IPS DF 6.9 (cell line): ENCODE results near the gene SMARCB1.

Experiments used
- DNase-seq: peaks from one replicate; pipeline ENCODE4 v3.0.0-alpha.2; 2013; ENCODE audit warnings: low read depth, low spot score
- H3K27ac ChIP-seq: one replicate; pipeline ENCODE4 v1.5.1; 2013; ENCODE audit warnings: low read length, control low read depth
- H3K27me3 ChIP-seq: 2 replicates; pipeline ENCODE4 v1.6.1; 2013; ENCODE audit warnings: mild to moderate bottlenecking, low read length; ENCODE audit not compliant: control insufficient read depth, insufficient read depth
- H3K36me3 ChIP-seq: 2 replicates; pipeline ENCODE4 v1.6.1; 2013; ENCODE audit warnings: low read length; ENCODE audit not compliant: control insufficient read depth, insufficient read depth
- H3K4me1 ChIP-seq: 2 replicates; pipeline ENCODE4 v1.6.1; 2013; ENCODE audit warnings: low read length; ENCODE audit not compliant: control insufficient read depth, insufficient read depth
- H3K4me3 ChIP-seq: 2 replicates; pipeline ENCODE4 v1.5.1; 2013; ENCODE audit warnings: mild to moderate bottlenecking, low read length
- H3K9me3 ChIP-seq: 2 replicates; pipeline ENCODE4 v1.6.1; 2013; ENCODE audit warnings: low read length, inconsistent platforms; ENCODE audit not compliant: control insufficient read depth, insufficient read depth
- WGBS: extraction: QIAGEN DNeasy Blood & Tissue Kit; methylation state at CpG from one replicate; pipeline ENCODE4 v1.1.7; 2013; ENCODE audit warnings: mixed read lengths, missing lambda C conversion rate; ENCODE audit not compliant: insufficient read length, insufficient coverage; 5-methylcytosine and 5-hydroxymethylcytosine counted together

The SMARCB1 gene

DNA sequence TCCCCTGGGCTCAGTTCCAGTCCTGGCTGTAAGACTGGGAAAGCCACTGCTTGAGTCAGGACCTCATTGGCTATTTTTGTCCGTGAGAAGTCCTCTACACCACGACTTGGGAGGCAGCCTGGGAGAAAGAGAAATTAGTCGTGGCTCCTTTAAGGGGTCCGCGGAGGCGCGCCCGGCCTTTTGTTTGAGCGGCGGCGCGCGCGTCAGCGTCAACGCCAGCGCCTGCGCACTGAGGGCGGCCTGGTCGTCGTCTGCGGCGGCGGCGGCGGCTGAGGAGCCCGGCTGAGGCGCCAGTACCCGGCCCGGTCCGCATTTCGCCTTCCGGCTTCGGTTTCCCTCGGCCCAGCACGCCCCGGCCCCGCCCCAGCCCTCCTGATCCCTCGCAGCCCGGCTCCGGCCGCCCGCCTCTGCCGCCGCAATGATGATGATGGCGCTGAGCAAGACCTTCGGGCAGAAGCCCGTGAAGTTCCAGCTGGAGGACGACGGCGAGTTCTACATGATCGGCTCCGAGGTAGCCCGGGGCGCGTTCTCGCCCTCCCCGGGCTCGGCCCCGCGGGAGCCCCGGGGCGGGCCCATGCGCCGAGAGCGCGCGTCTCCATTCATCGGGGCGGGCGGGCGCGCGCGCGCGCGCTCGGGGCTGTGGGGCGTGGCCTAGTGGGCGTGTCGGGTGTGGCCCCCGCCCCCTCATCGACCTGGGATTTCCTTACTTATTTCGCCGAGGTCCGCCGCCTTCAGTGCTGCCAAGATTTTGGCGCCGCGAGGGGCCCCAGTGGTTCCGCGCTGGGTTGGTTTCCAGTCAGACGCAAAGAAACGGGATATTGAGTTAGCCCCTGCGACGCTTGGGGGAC is at the start of gene SMARCB1:
TSS of gene SMARCB1 (plus strand) at position 215 of the 848 bp plus-strand sequence. CDS start at position 419, 204 bp downstream.
- DNase-seq = no peak
- Histone ChIP-seq H3K4me3 (peak within 1 kb of the TSS; percentile 86; the same call in 1 of the 2 replicates), H3K27ac (no peak within 1 kb of the TSS), H3K27me3 (no peaks in the 10 kb centered on the region), H3K36me3 (peaks cover under 1% of the 10 kb centered on the region; the same call in 1 of the 2 replicates), H3K9me3 (no peaks in the 10 kb centered on the region), H3K4me1 (no peaks in the 10 kb centered on the region; the same call in 1 of the 2 replicates)
- WGBS = no CpG with 5 or more reads among the region's 97 CpGs

GRCh38 chr22:23737696-23738095 is 49.1 kb upstream of the SMARCB1 start:
- Histone ChIP-seq H3K36me3 (no peaks in the 10 kb centered on the region), H3K4me1 (no peaks in the 10 kb centered on the region), H3K27ac (no peak overlapping the region), H3K9me3 (no peaks in the 10 kb centered on the region), H3K4me3 (no peak overlapping the region), H3K27me3 (no peaks in the 10 kb centered on the region)
- no peak for DNase-seq

DNA sequence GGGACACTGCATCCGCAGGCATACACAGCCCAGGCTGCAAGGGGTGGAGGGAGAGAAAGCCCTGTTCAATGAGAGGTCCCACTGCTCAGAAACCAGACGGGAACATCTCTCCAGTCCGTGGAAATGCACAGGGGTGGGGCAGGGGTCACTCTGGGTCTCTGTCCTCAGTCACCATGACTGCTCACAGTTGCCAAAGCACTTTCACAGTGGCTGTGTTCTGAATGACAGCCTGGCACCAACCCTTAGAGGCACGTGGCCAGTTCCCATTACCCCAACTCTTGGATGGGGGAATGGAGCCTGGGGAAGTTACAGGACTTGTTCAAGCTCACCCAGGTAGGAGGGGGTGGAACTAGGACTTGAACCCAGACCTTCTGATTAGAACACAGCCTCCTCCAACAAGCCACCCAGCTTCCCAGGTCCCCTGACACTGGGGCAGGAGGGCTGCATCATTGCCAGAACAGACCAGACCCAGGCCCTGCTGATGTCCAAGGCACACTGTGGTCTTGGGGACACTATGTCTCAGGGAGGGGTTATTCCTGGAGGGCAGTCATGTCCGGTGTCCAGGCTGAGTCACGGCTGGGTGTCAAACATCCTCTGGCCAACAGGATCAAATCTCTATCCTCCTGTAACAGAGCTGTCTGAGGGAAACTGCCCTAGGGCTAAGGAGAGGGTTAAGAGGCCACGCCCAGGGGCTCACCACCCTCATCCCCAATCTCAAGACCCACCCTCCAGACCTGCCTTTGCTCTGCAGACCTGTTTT is 44.1 kb upstream of the SMARCB1 start:
- Histone ChIP-seq H3K4me3 (no peak overlapping the region), H3K36me3 (peaks cover 6% of the 10 kb centered on the region; the same call in 1 of the 2 replicates), H3K27ac (no peak overlapping the region), H3K9me3 (no peaks in the 10 kb centered on the region), H3K27me3 (no peaks in the 10 kb centered on the region), H3K4me1 (no peaks in the 10 kb centered on the region; the same call in 1 of the 2 replicates)
- WGBS = no CpG with 5 or more reads among the region's 7 CpGs
- no peak for DNase-seq

DNA sequence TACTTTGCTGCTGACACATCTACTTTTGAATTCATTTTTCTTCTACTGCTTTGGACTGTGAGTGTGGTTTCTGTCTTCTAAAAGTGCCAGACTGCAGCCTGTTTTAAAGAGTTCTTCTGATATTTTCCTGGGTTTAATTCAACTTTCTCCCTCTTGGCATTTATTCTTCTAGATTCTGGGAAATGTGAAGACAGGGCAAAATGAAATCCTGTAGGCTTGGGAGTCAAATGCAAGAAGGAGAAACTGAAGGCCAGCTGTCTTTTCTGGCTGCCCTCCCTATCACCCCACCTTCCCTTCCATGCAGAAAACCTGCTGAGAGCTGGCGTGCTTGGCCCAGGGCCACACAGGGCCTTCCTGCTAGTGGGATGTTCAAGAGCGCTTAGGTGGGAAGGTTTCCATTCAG is 43.5 kb upstream of the SMARCB1 start:
- Histone ChIP-seq H3K4me1 (no peaks in the 10 kb centered on the region; the same call in 1 of the 2 replicates), H3K27me3 (no peaks in the 10 kb centered on the region), H3K36me3 (peaks cover 6% of the 10 kb centered on the region; the same call in 1 of the 2 replicates), H3K4me3 (no peak overlapping the region), H3K27ac (no peak overlapping the region), H3K9me3 (no peaks in the 10 kb centered on the region)
- DNase-seq = no peak
- WGBS = no CpG with 5 or more reads among the region's 2 CpGs

DNA sequence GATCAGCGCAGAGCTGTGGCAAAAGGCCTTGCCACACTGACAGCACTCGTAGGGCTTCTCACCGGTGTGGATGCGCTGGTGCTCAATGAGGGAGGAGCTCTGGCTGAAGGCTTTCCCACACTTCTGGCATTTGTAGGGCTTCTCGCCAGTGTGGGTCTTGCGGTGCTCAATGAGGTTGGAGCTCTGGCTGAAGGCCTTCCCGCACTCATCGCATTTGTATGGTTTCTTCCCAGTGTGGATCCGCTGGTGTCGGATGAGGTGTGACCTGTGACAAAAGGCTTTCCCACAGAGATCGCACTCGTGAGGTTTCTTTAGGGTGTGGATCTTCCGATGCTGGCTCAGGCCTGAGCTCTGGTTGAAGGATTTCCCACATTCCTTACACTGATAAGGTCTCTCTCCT is 42.8 kb upstream of the SMARCB1 start:
- DNase-seq = no peak
- H3K36me3 ChIP-seq = peaks cover 6% of the 10 kb centered on the region; the same call in 1 of the 2 replicates
- H3K9me3 ChIP-seq = no peaks in the 10 kb centered on the region
- no CpG with 5 or more reads among the region's 13 CpGs for WGBS
- no peak overlapping the region for H3K27ac ChIP-seq
- H3K27me3 ChIP-seq = no peaks in the 10 kb centered on the region
- no peaks in the 10 kb centered on the region; the same call in 1 of the 2 replicates for H3K4me1 ChIP-seq
- H3K4me3 ChIP-seq = no peak overlapping the region

DNA sequence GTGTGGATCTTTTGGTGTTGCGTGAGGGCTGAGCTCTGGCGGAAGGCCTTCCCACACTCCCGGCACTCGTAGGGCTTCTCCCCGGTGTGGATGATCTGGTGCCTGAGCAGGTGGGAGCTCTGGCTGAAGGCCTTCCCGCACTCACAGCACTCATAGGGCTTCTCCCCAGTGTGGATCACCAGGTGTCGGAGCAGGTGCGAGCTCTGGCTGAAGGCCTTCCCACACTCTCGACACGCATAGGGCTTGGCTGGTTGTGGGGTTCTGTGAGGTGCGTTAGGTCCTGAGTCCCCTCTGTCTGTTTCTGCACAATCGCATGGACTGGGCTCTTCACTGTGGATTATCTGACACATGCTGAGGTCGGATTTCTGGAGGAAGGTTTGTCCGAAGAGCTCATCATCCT is 42.3 kb upstream of the SMARCB1 start:
- H3K27ac ChIP-seq = no peak overlapping the region
- no peaks in the 10 kb centered on the region for H3K27me3 ChIP-seq
- H3K9me3 ChIP-seq = no peaks in the 10 kb centered on the region
- H3K36me3 ChIP-seq = peaks cover 6% of the 10 kb centered on the region; the same call in 1 of the 2 replicates
- WGBS = no CpG with 5 or more reads among the region's 14 CpGs
- H3K4me3 ChIP-seq = no peak overlapping the region
- no peaks in the 10 kb centered on the region; the same call in 1 of the 2 replicates for H3K4me1 ChIP-seq
- no peak for DNase-seq

DNA sequence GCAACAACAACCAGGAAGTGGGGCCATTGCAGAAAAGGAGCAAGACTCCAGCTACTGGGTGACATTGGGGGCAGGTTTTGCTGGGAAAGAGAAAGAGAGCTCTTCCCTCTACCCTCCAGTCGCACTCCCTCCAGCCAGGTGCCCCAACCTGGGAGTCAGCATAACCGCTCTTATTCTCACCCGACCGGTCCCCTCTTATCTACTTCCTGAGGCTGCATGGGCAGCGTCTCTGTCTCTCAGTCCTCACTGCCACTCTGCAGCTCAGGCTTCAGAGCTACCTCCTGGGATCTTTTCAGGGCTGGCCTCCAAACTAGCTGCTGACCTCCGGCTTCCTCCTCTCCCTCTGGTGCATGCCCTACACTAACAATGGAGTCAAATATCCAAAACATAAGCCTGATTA is 41.0 kb upstream of the SMARCB1 start:
- WGBS = no CpG with 5 or more reads among the region's 6 CpGs
- DNase-seq = no peak
- H3K36me3 ChIP-seq = peaks cover 6% of the 10 kb centered on the region; the same call in 1 of the 2 replicates
- H3K4me1 ChIP-seq = no peaks in the 10 kb centered on the region; the same call in 1 of the 2 replicates
- H3K27ac ChIP-seq = no peak overlapping the region
- no peaks in the 10 kb centered on the region for H3K27me3 ChIP-seq
- H3K4me3 ChIP-seq = no peak overlapping the region
- H3K9me3 ChIP-seq = no peaks in the 10 kb centered on the region

DNA sequence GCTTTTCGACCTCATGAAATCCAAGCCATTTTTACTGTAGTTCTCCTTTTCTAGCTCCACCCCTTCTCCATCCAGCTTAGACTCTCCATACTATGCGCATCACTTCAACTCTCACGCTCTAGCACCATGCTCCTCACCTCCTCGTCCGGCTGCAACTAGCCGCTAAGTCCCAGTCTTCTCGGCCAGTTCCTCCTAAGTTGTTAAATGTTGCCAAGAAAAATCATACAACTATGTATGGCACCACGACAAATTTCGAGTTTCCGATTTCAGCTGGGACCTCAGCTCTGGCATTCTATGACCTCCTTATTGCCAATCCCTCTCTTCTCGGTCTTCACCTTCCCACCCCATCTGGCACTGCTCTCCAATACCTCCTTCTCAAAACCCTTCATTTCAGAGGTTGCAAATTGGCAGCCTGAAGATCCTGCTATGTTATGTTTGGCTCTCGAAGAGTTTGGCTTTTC is 36.9 kb upstream of the SMARCB1 start:
- no peaks in the 10 kb centered on the region; the same call in 1 of the 2 replicates for H3K36me3 ChIP-seq

DNA sequence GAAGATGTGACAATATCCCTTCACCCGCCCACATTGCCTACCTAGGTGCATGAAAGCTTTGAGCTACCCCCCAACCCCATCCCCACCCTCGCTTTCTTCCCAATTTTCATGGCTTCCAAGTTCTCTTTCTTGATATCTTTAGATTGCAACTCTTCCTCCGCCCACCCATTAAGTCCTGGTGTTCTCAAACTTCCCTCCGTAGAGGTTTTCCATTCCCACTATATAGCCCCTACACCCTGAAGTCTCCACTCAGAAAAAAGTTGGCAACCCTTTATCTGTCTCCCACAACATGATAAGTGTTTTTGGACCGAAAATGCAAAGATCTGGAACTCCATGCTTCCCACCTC is 36.4 kb upstream of the SMARCB1 start:
- Histone ChIP-seq H3K4me3 (peak overlapping the region; percentile 88; the same call in 1 of the 2 replicates), H3K4me1 (no peaks in the 10 kb centered on the region), H3K9me3 (no peaks in the 10 kb centered on the region), H3K36me3 (no peaks in the 10 kb centered on the region), H3K27ac (no peak overlapping the region), H3K27me3 (no peaks in the 10 kb centered on the region)
- no CpG with 5 or more reads among the region's 5 CpGs for WGBS
- DNase-seq = no peak

More for the DNA sequence above, 36.9 kb upstream of the SMARCB1 start:
- no peak for DNase-seq
- no peaks in the 10 kb centered on the region for H3K9me3 ChIP-seq
- no peaks in the 10 kb centered on the region for H3K27me3 ChIP-seq
- no peaks in the 10 kb centered on the region for H3K4me1 ChIP-seq
- WGBS = no CpG with 5 or more reads among the region's 12 CpGs
- H3K27ac ChIP-seq = no peak overlapping the region
- H3K4me3 ChIP-seq = no peak overlapping the region

DNA sequence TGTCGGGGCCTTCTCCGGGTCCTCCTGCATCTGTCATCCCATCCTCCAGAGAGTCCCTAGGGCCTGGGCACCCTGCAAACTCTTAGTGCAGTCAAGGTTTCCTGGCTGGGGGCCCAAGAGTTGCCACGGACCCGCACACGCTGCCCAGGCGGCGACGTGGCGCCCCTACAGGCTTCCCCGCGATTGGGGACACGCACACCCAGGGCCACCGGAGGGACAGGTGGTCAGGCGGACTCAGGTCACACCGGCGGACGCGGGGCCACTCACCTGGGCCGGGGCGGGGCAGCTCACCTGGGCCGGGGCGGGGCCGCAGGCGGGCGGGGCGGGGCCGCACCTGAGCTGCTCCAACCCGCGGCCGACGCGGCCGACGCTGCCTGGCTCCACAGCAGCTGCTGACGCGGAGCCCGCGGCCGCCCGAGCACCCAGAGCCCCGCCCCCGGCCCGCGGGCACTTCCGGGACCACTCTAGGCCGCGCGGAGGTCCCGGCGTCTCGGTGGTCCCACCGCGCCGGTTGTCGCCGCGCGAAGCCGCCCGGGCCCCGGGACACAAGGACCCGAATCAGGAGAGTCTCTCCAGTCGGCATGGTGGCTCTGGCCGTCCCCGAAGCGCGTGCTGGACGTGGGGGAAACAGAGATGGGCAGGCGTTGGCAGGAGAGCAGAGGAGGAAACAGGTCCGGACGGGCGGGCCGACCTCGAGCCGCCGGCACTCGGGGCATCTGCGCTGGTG is 35.9 kb upstream of the SMARCB1 start, which contains the start of gene ZNF70:
TSS of gene ZNF70 (minus strand) at position 399 of the 727 bp plus-strand sequence. CDS start 5,972 bp downstream, outside the sequence.
- H3K27ac ChIP-seq = no peak within 1 kb of the TSS
- no CpG with 5 or more reads among the region's 78 CpGs for WGBS
- H3K4me3 ChIP-seq = peak within 1 kb of the TSS; percentile 91
- no peak for DNase-seq
- no peaks in the 10 kb centered on the region for H3K9me3 ChIP-seq
- H3K27me3 ChIP-seq = no peaks in the 10 kb centered on the region
- H3K4me1 ChIP-seq = no peaks in the 10 kb centered on the region
- no peaks in the 10 kb centered on the region for H3K36me3 ChIP-seq
